ENCODE measurements around the gene KLF17. TPM values are rescaled to one million over a fixed set of nuclear protein-coding genes. Genes with fewer than 3 reads are reported as not detected.

The KLF17 gene
- total RNA-seq, 1 donor from 2014 or later: not detected

DNA sequence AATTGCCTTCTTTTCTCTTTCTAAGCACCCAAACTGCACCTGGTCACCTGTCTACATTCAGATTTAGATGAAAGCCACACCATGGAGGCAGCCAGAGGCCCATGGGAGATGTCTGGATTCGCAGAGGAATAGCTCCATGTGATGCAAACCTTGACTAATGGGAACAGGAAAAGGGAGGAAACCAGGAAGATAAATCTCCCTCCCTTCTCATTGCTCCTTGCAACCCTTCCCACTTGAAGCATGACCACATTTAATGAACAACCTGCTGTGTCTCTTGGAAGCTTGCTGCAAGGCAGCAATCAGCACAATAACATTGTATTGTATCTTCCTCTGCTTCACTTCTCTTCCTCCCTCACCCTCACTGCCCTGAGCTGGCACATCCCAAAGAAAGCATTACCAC lies 42.6 kb upstream of the KLF17 start:
- no peaks in the 10 kb centered on the region for H3K36me3 ChIP-seq (ENCODE audit: control insufficient read depth, insufficient read depth, low read length)
- no peak overlapping the region for H3K4me3 ChIP-seq (ENCODE audit: low read depth, low read length)
- no peaks in the 10 kb centered on the region for H3K27me3 ChIP-seq (ENCODE audit: control insufficient read depth, insufficient read depth, low read length)
- TF ChIP-seq, protein P1, sequence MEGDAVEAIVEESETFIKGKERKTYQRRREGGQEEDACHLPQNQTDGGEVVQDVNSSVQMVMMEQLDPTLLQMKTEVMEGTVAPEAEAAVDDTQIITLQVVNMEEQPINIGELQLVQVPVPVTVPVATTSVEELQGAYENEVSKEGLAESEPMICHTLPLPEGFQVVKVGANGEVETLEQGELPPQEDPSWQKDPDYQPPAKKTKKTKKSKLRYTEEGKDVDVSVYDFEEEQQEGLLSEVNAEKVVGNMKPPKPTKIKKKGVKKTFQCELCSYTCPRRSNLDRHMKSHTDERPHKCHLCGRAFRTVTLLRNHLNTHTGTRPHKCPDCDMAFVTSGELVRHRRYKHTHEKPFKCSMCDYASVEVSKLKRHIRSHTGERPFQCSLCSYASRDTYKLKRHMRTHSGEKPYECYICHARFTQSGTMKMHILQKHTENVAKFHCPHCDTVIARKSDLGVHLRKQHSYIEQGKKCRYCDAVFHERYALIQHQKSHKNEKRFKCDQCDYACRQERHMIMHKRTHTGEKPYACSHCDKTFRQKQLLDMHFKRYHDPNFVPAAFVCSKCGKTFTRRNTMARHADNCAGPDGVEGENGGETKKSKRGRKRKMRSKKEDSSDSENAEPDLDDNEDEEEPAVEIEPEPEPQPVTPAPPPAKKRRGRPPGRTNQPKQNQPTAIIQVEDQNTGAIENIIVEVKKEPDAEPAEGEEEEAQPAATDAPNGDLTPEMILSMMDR (IDR thresholded peaks at IDR 0.05; ENCODE audit: insufficient read depth, low read length, poor library complexity, severe bottlenecking): no peak
- peak; percentile 61 for DNase-seq (ENCODE audit: low read depth)

GRCh38 chr1:44077421-44077820 lies 41.2 kb upstream of the KLF17 start:
- H3K27me3 ChIP-seq (ENCODE audit: control insufficient read depth, insufficient read depth, low read length): no peaks in the 10 kb centered on the region
- no peaks in the 10 kb centered on the region for H3K36me3 ChIP-seq (ENCODE audit: control insufficient read depth, insufficient read depth, low read length)
- TF ChIP-seq, protein P1 (IDR thresholded peaks at IDR 0.05; ENCODE audit: insufficient read depth, low read length, poor library complexity, severe bottlenecking): no peak
- no peak overlapping the region for H3K4me3 ChIP-seq (ENCODE audit: low read depth, low read length)
- no peak for DNase-seq (ENCODE audit: low read depth)

GRCh38 chr1:44078104-44078503 lies 40.5 kb upstream of the KLF17 start:
- TF ChIP-seq, protein P1 (IDR thresholded peaks at IDR 0.05; ENCODE audit: insufficient read depth, low read length, poor library complexity, severe bottlenecking): no peak
- Histone ChIP-seq H3K27me3 (ENCODE audit: control insufficient read depth, insufficient read depth, low read length) (no peaks in the 10 kb centered on the region), H3K36me3 (ENCODE audit: control insufficient read depth, insufficient read depth, low read length) (no peaks in the 10 kb centered on the region), H3K4me3 (ENCODE audit: low read depth, low read length) (no peak overlapping the region)
- DNase-seq (ENCODE audit: low read depth): no peak

DNA sequence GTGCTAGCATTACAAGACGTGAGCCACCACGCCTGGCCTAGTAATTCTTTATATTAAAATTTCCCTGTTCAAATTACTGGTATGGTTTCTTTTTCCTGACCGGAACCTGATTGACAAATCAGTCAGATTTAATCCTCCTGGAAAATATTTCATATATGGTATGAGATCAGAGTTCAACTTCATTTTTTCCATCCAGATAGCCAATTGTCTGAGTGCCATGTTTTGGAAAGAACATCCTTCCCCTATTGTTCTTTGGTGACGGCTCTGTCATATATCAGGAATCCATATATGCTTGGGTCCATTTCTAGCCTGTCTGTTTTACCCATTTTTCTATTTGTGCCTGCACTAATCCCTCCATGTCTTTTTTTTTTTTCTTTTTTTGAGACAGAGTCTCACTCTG lies 39.1 kb upstream of the KLF17 start:
- no peak for DNase-seq (ENCODE audit: low read depth)
- TF ChIP-seq, protein P1 (IDR thresholded peaks at IDR 0.05; ENCODE audit: insufficient read depth, low read length, poor library complexity, severe bottlenecking): no peak
- H3K27me3 ChIP-seq (ENCODE audit: control insufficient read depth, insufficient read depth, low read length): no peaks in the 10 kb centered on the region

GRCh38 chr1:44084998-44085675 lies 33.5 kb upstream of the KLF17 start:
- DNase-seq (ENCODE audit: low read depth): peak; percentile 70
- Histone ChIP-seq H3K27me3 (ENCODE audit: control insufficient read depth, insufficient read depth, low read length) (no peaks in the 10 kb centered on the region), H3K36me3 (ENCODE audit: control insufficient read depth, insufficient read depth, low read length) (no peaks in the 10 kb centered on the region), H3K4me3 (ENCODE audit: low read depth, low read length) (no peak overlapping the region)
- TF ChIP-seq, protein P1 (IDR thresholded peaks at IDR 0.05; ENCODE audit: insufficient read depth, low read length, poor library complexity, severe bottlenecking): no peak

More for the DNA sequence above, 39.1 kb upstream of the KLF17 start:
- Histone ChIP-seq H3K36me3 (ENCODE audit: control insufficient read depth, insufficient read depth, low read length) (no peaks in the 10 kb centered on the region), H3K4me3 (ENCODE audit: low read depth, low read length) (no peak overlapping the region)

Data from kidney epithelial cell (primary cell).